ENCODE data around the gene DGAT2L6.

GRCh38 chrX:70132877-70133302 is 44.4 kb upstream of the DGAT2L6 start:
- no peak for TF ChIP-seq CTCF (IDR thresholded peaks at IDR 0.05; ENCODE audit: poor library complexity)
- TF ChIP-seq EZH2phosphoT487 (IDR thresholded peaks at IDR 0.05; ENCODE audit: low read depth, severe bottlenecking, unreplicated experiment), result no peak
- TF ChIP-seq EZH2 (IDR thresholded peaks at IDR 0.05; ENCODE audit: borderline replicate concordance), result no peak
